ENCODE measurements around the gene ZCRB1.
"Not testable (repeated sequence)": the region's sequence is repeated elsewhere in the genome, so short reads cannot be mapped to it uniquely, and the experiment has no call there.

Gene ZCRB1
- total RNA-seq = 18.8 reads per million, percentile 45 among the genes with 10 or more reads in this experiment

GRCh38 chr12:42325653-42326474, at the start of gene ZCRB1, which contains the start of gene PPHLN1:
Gene ZCRB1 (minus strand): TSS chr12:42326094. CDS start chr12:42324102, 1,992 bp downstream.
Gene PPHLN1 (plus strand): TSS chr12:42326167. CDS start chr12:42335903, 9,736 bp downstream.
- peak; percentile 76 for DNase-seq

- no peak for DNase-seq
Observed at GRCh38 chr12:42373669-42374068, 47.8 kb upstream of the ZCRB1 start.

GRCh38 chr12:42372154-42372791, 46.4 kb upstream of the ZCRB1 start:
- DNase-seq = peak; percentile 16

GRCh38 chr12:42370013-42370412, 44.1 kb upstream of the ZCRB1 start:
- DNase-seq = no peak

- DNase-seq = no peak
Observed at GRCh38 chr12:42365486-42365885, 39.6 kb upstream of the ZCRB1 start.

- no peak for DNase-seq
Observed at GRCh38 chr12:42364692-42365091, 38.8 kb upstream of the ZCRB1 start.

GRCh38 chr12:42362647-42363260, 36.9 kb upstream of the ZCRB1 start:
- DNase-seq = no peak

- no peak for DNase-seq
Observed at GRCh38 chr12:42361909-42362646, 36.2 kb upstream of the ZCRB1 start.

- no peak for DNase-seq
Observed at GRCh38 chr12:42360747-42361403, 35.0 kb upstream of the ZCRB1 start.

GRCh38 chr12:42356344-42356743, 30.4 kb upstream of the ZCRB1 start:
- DNase-seq = no peak

GRCh38 chr12:42350021-42350407, 24.1 kb upstream of the ZCRB1 start:
- not testable (repeated sequence) for DNase-seq

- DNase-seq = not testable (repeated sequence)
Observed at GRCh38 chr12:42349119-42350020, 23.5 kb upstream of the ZCRB1 start.

GRCh38 chr12:42346403-42347002, 20.6 kb upstream of the ZCRB1 start:
- DNase-seq = no peak

GRCh38 chr12:42343721-42344120, 17.8 kb upstream of the ZCRB1 start:
- no peak for DNase-seq

- no peak for DNase-seq
Observed at GRCh38 chr12:42342028-42342427, 16.1 kb upstream of the ZCRB1 start.

- DNase-seq = no peak
Observed at GRCh38 chr12:42338280-42338679, 12.4 kb upstream of the ZCRB1 start.

GRCh38 chr12:42336286-42336685, 10.4 kb upstream of the ZCRB1 start:
- DNase-seq = no peak

GRCh38 chr12:42332301-42333285, 6.7 kb upstream of the ZCRB1 start:
- DNase-seq = peak; percentile 33

GRCh38 chr12:42330097-42330496, 4.2 kb upstream of the ZCRB1 start:
- not testable (repeated sequence) for DNase-seq

GRCh38 chr12:42327227-42327590, 1.3 kb upstream of the ZCRB1 start:
- no peak for DNase-seq

Data from effector CD4-positive, alpha-beta T cell (primary cell).